NCI-H774 (cell line): ENCODE results near the gene GPX5.
"Not testable (repeated sequence)": the region's sequence is repeated elsewhere in the genome, so short reads cannot be mapped to it uniquely, and the experiment has no call there.

ENCODE experiments used
- DNase-seq: peaks from one replicate; lab custom pipeline; 2025; lab: John Stamatoyannopoulos, UW

The GPX5 gene, protein sequence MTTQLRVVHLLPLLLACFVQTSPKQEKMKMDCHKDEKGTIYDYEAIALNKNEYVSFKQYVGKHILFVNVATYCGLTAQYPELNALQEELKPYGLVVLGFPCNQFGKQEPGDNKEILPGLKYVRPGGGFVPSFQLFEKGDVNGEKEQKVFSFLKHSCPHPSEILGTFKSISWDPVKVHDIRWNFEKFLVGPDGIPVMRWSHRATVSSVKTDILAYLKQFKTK

DNA sequence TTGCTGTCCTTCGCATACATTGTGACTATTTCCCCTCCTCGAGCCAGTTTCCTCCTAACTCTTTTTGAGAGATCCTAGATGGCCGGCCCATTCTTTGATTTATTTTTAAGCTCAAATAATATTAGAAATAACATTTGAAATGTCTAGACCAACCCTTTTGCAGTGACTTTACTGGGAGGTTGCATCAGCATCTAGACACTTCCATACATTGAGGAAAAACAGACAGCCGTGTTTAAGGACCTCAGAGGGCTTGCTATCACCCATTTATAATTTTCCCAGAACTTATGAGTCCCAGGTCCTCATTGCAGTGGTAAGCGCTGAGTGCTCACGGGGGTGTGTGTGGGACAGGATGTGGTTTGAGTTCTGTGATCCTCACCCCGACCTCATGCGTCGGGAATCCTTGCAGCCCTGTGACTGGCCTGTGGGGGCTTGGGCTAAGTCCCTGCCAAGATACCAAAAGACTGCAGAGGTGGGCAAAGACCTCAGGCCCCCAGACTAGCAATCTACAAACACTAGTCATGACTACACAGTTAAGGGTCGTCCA is at the start of gene GPX5:
GPX5 (plus strand) TSS at position 386 of the 544 bp plus-strand sequence; CDS start at position 519, 133 bp downstream.
- DNase-seq = no peak

DNA sequence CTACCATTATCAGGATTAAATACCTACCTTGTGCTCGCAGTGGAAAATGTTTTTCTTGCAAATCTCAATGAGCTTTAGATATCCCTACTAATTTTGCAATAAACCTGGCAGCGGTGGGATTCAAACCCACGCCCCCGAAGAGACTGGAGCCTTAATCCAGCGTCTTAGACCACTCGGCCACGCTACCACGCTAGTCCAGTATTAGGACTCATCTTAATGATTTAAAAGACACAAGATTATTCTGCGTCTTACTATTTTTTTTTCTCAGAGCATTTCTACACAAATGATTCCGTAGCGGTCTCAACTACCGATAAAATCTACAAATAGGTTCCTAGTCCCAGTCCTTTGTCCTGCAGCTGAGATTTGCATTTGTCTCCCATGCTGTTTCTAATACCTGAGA is 47.2 kb upstream of the GPX5 start:
- no peak for DNase-seq

DNA sequence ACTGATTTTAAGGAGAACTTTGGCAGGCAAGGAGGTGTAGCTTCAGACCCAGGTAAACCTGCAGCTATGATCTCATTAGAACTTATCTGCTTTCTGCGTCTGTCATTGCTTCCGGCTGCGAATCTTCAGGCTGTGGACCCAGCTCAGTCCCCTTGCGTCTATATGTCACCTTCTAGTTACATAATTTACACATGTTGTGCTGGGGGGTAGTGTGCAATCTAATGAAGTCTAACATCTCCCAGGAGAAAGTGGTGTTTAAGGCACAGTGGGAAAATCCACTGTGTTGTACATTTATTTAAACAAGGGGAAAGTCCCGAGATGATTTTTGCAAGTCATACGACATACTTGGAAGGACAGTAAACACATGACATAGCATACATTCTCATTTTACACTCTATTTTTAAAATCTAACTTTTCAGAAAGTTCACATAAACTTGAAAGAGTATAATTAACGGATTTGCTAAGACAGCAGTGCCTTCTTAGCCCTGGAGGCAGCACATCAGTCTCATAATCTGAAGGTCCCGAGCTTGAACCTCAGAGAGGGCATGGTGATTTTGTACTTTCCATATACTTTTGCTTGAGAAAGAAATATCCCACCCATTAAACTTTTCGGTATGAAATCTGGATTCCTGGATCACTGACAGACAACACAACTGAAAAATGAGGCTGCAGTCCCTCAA is 45.3 kb upstream of the GPX5 start:
- no peak for DNase-seq

DNA sequence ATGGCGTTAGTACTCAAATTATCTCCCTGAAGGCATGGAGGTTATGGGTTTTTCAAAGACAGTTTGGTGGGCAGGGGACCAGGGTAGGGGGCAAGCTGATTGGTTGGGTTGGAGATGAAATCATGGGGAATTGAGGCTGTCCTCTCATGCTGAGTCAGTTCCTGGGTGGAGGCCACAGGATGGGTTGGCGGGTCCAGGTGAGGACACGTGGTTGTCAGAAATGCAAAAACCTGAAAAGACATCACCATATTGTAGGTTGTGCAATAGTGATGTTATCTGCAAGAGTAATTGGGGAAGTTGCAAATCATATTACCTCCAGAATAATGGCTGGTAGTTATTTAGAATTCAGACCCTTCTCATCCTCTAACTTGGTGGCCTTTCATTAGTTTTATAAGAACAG is 40.2 kb upstream of the GPX5 start:
- no peak for DNase-seq

DNA sequence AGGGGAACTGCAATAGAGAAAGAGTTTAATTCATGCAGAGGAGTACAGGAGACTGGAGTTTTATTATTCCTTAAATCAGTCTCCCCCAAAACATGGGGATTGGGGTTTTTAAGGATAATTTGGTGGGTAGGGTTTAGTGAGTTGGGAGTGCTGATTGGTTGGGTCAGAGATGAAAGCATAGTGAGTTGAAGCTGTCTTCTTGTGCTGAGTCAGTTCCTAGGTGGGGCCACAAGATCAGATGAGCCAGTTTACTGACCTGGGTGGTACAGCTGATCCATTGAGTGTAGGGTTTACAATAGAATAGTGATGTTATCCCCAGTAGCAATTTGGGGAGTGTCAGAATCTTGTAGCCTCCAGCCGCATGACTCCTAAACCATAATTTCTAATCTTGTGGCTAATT is 39.1 kb upstream of the GPX5 start:
- DNase-seq = no peak

DNA sequence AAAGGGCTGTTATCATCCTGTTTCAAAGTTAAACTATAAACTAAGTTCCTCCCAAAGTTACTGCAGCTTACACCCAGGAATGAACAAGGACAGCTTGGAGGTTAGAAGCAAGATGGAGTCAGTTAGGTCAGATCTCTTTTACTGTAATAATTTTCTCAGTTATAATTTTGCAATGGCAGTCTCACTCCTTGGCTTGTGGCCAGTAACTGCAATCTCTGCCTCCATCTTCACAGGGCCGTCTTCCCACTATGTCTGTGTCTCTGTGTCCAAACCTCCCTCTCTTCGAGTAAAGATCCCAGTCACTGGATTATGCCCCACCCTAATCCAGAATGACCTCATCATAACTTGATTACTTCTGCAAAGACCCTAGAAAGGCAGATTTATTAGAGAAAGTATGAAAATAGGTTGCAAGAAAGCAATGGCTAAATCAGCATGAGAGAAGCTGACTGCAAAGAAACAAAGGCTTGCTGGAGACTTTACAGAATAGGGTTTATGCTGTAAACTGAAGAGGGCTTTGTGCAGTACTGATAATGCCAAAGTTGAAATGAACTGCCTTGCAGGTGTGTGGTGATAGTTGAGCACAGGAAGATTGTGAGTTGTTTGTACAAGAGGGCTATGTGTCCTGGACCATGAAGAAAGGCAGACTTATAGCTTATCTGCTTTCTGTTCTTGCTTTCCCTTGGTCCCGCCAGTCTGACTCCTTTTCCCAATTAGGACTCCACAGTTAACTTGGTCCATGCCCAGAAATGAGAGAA is 38.5 kb upstream of the GPX5 start:
- DNase-seq = no peak

DNA sequence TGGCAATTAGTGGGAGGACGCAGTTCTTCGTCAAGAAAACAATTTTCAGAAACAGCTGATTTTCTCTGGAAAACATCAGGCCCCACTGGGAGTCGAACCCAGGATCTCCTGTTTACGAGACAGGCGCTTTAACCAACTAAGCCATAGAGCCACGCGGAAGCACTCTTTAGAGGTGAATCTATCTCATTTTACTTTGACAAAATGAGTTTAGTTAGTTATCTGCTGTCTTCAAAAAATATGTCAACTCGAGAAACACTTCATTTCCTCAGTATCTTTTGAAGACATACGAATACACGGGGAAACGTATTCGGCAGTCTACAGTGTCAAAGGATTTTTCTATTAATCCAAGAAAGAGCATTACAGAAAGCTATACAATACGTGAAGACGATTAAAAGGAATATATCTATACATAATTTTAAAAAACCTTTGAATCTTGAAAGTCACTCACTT is 36.7 kb upstream of the GPX5 start:
- peak; percentile 9 for DNase-seq

DNA sequence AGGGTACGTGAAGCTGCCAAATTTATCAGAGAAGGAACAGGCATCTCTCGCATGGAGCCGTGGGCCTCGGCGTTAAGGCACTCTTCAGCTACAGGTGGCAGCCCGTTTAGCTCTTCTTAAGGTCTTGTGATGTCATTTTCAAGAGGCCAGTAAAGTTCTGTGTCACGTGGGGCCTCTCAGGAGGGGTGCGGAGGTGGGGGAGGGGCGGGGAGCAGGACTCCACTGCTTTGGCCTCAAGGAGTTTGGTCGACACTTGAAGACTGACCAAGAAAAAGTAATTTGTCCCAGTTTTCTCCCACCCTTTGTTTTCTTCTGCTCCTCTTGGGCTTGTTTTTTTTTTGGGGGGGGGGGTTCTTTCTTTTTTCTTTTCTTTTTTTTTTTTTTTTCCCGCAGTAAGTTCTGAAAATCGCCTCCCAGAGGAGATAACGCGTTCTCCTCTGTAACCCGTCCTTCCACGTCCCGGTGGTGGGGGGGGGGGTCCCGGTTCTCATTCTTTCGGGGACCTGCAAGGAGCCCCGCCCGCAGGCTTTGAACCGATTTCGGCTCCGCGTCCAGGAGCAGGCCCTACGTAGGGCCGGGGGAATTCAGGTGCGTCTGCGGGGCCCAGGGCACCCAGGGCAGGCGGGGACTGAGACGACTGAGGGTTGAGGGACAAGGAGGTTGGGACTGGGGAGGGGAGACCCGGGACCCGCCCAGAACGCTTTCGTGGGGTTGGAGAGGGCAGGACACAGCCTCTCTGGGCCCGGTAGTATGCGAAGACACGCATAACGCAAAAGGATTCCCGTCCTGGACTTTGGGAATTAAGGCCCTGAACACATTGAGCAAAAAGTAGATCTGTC is 36.1 kb upstream of the GPX5 start:
- DNase-seq = peak; percentile 9

DNA sequence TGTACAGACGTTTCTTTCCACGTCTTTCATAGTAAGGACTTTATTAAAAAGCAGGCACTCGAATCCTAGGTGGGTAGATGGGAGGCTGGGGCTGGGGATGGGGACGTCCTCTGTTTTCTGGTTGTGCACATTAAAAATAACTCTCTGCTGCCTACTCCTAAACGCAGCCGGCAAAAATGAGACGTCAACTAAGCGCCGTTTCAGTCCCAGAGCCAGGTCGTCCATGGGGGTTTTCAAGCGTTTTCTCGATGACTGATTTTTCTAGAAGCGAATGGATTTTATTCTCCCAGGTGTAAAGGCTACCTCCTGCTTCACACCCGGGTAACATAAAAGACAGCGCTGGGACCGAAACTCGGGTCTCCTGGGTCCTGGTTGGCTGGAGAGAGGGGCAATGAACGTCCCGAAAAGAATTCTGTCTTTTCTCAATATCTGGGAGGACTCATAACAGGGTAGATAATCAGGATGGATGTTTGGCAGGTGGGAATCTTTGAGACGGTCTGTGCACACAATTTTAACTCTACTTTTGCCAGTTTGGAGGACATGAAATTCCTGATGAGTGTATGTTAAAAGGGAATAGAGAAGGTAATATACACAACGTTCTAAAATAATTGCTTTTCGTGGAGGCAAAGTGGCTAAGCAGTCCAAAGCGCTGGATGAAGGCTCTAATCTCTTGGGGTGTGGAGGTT is 35.3 kb upstream of the GPX5 start:
- DNase-seq = no peak

DNA sequence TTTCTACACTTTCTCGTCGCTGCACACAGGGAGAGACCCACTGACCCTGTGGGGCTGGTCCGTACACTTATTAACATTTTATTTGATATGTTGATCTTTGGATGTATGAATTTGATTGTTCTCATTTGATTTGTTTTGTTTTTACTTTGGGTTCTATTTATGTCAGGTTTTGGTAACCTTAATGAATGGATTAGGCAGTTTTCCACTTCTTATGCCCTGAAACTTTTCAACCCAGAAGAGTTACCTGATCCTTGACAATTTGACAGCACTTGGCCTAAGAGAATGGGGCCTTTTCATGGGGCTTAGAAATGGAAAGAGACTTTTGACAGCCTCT is 33.7 kb upstream of the GPX5 start:
- DNase-seq = no peak

DNA sequence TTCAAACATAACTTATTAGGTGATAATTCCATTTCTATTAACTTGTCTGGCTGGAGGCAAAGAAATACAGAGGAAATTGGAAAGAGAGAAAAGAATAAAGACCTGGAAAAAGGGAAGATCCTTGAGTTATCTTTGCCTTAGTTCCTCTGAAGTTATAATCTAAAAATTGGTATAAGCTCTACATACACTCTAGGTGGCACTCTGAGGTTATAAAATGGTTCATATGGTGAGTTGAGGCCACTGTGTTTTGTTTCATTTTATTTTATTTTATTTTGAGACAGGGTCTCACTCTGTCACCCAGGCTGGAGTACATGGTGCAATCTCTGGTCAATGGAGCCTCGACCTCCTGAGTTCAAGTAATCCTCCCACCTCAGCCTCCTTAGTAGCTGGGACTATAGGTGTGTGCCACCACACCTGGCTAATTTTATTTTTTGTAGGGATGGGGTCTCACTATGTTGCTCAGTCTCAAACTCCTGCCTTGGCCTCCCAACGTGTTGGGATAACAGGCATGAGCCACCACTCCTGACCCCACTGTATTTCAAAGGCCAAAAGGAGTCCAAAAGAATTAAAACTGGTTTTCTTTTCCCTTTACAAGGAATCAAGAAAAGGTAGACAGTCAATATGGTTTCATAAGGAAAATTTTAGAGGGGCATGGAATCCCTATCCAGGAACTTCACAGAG is 29.4 kb upstream of the GPX5 start:
- DNase-seq = no peak

DNA sequence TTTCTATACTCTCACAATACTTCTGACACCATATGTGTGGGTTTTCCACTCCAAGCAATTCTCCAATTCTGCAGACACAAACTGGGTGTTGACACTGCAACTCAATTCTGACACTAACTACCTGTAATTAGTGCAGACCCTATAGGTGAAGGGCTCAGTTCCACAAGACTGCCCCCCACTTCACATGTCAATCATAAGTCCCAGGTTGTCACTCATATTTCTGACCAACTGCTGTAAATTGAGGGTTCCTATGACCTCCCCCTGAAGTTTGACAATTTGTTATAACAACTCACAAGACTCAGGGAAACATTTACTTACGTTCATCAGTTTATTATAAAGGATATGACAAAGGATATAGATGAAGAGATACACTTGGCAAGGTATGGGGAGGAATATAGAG is 28.4 kb upstream of the GPX5 start:
- DNase-seq = no peak

DNA sequence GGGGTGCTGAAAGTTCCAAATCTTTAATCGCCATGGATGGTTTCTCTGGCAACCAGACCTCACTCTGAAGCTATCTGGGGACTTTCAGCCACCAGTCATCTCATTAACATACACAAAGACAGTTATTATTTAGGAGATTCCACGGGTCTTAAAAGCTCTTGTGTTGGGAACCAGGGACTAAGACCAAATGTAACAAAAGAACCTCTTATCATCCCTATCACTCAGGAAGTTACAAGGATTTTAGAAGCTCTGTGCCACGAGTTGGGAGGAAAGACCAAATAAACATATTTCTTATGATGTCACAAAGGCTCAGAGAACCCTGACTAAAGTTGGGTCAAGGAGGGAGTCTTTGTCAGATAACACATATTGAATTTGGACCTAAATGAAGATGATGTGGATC is 27.8 kb upstream of the GPX5 start:
- no peak for DNase-seq

DNA sequence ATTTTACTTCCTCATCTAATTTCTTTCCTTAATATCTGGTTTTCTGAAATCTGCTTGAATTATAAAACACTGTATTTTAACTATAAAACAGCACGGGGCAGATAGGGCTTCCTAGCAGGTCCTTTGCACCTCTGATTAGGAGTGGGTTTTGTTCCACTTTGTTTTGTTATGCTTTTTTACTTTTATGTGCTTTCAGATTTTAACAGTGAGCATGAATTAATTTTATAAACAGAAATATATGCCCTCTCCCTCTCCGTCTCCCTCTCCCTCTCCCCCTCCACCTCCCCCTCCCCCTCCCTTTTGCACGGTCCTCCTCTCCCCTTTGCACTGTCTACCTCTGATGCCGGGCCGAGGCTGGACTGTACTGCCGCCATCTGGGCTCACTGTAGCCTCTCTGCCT is 24.4 kb upstream of the GPX5 start:
- no peak for DNase-seq

DNA sequence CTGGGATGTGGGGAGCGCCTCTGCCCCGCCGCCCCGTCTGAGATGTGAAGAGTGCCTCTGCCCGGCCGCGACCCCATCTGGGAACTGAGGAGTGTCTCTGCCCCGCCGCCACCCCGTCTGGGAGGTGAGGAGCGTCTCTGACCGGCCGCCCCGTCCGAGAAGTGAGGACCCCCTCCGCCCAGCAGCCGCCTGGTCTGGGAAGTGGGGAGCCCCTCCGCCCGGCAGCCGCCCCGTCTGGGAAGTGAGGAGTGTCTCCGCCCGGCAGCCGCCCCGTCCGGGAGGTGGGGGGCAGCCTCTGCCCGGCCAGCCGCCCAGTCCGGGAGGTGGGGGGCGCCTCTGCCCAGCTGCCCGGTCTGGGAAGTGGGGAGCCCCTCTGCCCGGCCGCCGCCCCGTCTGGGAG is 23.5 kb upstream of the GPX5 start:
- DNase-seq = not testable (repeated sequence)

DNA sequence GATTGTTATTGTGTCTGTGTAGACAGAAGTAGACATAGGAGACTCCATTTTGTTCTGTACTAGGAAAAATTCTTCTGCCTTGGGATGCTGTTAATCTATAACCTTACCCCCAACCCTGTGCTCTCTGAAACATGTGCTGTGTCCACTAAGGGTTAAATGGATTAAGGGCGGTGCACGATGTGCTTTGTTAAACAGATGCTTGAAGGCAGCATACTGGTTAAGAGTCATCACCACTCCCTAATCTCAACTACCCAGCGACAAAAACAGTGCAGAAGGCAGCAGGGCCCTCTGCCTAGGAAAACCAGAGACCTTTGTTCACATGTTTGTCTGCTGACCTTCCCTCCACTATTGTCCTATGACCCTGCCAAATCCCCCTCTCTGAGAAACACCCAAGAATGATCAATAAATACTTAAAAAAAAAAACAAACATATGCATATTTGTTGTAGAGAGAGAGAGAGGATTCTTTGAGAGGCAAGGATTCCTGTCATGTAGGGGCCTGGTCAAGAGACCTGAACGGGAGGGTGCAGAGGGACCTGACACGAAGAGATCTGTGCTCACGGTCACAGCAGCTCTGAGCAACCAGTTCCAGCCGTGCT is 22.9 kb upstream of the GPX5 start:
- DNase-seq = not testable (repeated sequence)

DNA sequence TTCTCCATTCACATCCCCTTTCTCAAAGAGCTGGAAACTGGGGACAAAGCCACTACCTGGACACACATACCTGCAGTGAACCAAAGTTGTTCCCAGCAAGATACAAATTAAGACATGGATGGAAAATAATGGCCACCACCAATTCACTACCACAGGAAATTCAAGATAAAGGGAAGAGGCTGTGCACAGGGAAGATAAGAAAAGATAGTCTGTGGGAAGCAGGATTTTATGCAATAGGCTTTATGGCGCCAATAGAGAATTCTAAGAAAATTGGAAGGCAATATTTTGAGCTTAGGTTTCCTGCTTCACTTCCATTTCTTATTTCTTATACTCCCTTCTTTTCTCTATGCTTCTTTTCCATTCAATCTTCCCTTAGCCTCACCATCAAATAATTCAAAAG is 19.9 kb upstream of the GPX5 start:
- DNase-seq = no peak

DNA sequence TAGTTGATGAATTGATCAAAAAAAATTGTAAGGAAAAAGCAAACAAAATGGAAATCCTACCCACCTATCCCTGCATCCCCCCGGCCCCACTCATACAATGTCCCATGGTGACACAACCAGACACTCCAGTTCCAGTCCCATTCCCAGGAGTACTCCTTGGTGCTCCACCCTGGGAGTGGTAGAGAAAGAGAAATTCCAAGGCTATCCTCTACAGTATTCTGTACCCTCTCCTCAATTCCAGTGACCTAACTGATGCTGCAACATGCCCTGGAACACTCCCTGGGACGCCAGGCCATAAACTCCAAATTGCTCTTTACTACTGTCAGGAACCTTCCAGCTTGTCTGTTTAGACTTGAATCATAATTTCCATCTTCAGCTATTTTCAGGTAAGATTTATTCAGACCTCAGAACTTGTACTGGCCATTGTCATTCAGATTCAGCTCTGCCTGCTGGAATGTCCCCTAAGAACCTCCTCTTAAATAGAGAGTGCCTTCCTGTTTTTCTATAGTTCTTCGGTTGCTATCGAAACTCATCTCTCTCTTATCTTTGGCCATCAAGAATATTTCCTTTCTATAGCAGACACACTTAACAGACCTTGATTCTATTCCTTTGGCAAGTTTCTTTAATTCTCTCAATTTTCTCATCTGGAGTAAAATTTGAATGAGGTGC is 18.7 kb upstream of the GPX5 start:
- no peak for DNase-seq

DNA sequence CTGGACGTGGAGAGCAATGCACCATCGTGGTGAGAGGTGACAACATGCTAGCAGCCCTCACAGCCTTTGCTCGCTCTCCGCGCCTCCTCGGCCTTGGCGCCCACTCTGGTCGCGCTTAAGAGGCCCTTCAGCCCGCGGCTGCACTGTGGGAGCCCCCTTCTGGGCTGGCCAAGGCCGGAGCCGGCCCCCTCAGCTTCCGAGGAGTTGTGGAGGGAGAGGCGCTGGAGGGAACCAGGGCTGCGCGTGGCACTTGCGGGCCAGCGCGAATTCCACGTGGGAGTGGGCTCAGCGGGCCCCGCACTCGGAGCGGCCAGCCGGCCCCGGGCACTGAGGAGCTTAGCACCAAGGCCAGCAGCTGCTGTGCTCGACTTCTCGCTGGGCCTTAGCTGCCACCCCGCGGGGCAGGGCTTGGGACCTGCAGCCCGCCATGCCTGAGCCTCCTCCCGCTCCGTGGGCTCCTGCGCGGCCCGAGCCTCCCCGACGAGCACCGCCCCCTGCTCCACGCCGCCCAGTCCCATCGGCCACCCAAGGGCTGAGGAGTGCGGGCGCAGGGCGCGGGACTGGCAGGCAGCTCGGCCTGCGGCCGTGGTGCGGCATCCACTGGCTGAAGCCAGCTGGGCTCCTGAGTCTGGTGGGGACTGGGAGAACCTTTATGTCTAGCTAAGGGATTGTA is 13.9 kb upstream of the GPX5 start:
- DNase-seq = no peak
